HG03378 (cell line): ENCODE data around the gene IRF2BP1.

Experiments used
- ATAC-seq: cut with Tn5 transposase; IDR thresholded peaks from one replicate; pipeline ENCODE4 v1.9.1; 2021; ENCODE audit warnings: mild to moderate bottlenecking, moderate library complexity; ENCODE audit not compliant: unreplicated experiment

Gene IRF2BP1

DNA sequence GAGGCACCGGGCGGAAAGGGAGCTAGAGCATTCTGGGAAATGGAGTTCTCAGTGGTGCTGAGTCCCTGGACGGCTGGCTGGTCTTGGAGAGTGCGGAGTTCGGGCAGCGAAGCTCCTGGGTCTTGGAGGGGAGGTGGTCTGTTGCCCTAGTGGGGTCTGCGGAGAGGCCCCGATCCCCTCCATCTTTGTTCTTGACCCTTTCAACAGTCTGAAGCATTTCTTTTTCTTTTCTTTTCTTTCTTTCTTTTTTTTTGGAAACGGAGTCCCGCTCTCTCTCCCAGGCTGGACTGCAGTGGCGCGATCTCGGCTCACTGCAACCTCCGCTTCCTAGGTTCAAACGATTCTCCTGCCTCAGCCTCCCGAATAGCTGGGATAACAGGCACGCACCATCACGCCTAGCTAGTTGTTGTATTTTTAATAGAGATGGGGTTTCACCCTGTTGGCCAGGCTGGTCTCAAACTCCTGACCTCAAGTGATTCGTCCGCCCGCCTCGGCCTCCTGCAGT, 22.6 kb downstream of the IRF2BP1 start:
- ATAC-seq: no peak

DNA sequence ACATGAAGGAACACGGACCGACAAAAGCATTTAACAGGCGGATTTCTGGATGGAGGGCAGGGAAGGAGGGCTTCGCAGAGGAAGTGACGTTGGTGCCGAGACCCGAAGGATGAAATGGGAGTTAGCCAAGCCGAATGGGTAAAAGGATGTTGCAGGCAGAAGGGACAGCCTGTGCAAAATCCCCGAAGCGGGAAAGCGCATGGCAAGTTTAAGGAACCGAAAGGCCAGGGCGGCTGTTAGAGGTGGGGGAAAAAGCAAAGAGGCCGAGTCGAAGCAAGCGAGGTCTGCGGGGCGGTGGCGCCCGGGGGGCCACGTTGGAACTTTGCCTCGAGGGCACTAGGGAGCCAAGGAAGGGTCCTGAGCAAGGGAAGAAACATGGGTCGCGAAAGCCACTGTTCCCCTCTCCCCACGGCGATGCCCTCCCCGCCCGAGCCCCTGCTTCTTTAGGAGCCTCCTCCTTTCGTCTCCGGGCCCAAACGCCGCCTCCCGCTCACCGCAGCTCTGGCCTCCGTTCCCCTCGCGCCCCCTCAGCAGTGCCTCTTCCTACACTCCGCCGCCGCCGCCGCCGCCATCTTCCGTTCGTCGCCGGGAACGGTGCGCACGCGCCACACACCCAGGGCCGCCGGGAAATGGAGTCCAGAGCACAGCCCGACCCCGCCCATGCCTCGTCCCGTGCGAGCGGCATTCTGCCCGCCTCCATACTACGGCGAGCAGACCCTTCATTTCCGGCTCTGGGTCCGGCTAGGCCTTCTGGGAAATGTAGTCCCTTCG, 23.2 kb downstream of the IRF2BP1 start, which contains the start of gene SYMPK:
TSS of gene SYMPK (minus strand) at position 584 of the 771 bp plus-strand sequence. CDS start 8,652 bp downstream, outside the sequence.
- ATAC-seq: peak; percentile 86

DNA sequence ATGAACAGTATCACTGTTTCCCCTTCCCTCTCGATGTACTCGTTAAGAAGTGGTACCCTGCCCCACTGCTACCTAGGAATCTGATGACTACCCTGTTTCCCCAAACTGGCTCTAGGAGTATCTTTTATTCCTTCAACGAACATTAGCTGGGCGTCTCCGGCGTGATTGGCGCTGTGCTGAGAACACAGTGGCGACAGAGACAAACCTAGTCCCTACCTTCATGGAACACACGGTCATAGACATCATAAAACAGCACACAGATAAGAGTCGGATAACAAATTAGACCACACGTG, 23.7 kb downstream of the IRF2BP1 start:
- no peak for ATAC-seq

DNA sequence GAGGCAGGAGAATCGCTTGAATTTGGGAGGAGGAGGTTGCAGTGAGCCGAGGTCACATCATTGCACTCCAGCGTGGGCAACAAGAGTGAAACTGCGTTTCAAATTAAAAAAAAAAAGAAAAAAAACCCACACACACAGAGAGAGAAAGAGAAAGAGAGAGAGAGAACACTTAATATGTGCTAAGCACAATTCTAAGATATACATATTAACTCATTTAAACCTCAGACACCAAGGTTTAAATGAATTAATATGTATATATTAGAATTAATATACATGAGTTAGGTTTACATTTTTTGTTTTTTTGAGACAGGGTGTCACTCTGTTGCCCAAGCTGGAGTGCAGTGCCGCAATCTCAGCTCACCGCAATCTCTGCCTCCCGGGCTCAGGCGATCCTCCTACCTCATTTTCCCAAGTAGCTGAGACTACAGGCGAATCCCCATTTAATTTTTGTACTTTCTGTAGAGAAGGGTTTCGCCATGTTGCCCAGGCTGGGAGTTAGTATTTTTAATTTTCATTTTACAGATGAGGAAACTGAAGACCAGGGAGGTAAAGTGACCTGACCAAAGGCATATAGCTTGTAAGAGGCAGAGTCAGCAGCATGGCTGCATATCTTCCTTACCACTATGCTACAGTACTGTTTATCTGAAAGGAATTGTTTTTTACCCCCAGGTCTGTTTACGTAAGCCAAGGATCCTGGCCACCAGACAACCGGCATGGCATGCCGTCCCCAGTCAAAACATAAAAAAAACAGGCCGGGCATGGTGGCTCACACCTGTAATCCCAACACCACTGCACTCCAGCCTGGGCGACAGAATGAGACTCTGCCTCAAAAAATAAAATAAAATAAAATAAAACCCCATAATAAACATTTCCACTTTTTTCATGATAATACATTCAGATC, 25.3 kb downstream of the IRF2BP1 start:
- no peak for ATAC-seq

DNA sequence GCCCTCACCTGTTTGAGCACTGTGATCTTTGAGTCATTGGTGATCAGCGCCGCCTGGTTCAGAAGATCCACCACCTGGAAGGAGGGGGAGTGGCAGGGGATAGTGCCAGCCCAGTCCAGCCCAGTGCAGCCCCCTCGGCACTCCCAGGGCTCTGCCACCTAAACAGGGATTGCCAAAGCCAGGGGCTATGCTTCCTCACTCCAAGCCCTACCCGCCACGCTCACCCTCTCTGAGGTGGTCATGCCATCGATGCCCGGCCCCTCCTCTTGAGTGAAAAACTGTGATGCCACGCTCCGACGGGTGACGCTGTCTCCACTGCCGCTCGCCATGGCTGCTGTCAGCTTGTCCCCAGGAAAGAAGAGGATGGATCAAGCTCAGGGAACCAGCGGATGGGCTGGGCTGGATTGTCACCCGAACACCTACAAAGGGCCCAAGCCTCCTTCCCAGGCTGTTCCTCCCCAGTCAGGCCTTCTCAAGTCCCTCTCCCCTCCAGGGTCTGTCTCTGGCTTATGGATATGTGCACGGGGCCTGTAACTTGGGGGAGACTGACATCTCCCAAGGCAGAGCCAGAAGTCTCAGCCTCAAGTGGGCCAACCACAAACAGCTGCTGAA, 31.7 kb downstream of the IRF2BP1 start:
- ATAC-seq: no peak

DNA sequence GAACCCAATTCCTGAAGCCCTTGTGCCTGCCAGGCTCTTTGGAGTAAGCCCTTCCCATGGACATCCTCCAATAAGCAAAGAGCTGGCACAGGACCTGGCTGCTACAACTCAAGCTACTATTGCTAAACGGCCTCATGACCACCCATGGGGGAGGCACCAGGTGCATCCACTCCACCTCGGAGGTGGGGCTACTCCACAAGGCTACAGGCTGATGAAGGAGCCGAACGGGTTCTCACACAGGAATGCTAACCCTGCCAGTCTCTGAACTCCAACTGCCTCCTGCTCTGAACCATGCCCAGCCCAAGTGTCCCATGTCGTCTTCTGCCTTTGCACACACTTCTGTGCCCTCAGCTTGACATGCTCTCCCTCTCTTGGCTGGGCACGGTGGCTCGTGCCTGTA, 33.0 kb downstream of the IRF2BP1 start:
- no peak for ATAC-seq

DNA sequence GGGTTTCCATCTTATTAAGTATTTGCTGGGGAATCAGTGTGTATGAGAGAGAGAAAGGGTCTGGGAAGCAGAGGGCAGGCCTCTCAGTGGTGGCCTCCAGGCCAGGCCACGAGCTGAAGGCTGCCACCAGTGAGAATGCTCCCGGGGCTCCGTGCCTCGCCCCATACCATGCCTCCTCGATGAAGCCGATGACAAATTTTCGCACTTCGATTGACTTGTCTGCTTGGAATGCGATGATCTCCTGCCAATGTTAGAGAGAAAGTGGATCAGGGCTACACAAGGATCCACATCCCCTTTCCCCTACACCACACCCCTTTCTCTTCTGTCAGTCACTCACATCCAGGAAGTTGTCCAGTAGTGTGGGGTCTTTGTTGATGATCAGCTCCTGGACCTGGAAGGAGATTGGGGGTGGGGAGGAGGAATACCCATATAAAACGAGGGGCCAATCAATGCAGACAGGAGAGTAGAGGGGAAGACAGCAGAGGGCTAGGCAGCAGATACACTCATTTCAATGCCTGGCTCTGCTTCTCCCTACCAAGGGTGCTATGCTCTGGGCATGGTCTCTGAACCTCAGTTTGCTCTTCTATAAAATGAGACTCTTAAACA, 33.7 kb downstream of the IRF2BP1 start:
- ATAC-seq: no peak

DNA sequence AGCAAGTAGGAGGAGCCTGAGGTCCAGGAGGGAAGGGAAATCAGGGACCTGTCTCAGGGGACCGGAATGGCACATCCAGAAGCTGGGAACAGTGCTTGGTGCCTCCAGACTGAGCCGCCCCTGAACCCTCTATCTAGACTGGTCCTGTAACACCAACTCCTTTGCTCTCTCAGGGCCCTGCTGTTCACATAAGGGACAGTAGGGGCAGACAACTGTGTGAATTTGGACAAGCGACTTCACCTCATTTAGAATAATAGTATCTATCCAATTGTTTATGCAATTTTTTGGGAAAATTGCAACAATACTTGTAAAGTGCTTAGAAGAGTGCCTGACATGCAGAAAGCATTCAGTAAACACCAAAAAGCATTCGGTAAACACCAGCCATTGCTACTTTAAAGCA, 37.0 kb downstream of the IRF2BP1 start:
- ATAC-seq: no peak

DNA sequence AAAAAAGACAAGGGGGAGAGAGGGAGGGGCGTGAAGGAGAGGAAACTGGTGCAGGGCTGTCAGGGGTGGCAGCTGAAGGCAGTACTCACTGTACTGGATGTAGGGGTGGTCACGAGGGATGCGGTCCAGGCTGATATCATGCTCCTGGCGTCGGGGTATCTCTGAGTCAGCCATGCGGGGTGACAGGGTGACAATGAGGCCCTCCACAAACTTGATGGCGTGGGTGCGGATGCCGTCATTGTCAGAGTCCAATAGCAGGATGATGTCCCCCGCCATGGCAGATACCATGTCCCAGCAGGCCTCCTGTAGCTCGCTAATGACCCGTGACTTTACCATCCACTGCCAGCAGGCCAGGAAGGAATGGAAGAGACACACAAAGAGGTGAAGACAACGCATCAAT, 38.3 kb downstream of the IRF2BP1 start:
- ATAC-seq: no peak

DNA sequence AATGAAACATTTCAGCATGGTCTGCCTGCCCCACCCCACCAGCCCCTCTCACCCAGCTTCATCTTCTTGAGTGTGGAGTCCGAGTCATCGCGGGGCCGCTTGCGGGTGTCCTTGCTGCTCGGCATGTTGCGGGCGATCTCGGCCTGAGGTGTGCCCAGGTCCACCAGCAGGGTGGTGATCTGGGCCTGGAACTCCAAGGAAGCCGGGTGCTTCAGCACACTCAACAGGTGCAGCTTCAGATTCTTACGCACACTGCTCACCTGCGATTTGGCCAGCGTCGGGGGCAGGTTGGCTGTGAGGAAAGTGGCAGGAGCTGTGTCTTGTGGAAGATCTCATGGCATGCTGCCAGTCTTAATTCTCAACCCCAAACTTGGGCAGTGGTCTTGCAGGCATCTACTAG, 43.7 kb downstream of the IRF2BP1 start:
- no peak for ATAC-seq

DNA sequence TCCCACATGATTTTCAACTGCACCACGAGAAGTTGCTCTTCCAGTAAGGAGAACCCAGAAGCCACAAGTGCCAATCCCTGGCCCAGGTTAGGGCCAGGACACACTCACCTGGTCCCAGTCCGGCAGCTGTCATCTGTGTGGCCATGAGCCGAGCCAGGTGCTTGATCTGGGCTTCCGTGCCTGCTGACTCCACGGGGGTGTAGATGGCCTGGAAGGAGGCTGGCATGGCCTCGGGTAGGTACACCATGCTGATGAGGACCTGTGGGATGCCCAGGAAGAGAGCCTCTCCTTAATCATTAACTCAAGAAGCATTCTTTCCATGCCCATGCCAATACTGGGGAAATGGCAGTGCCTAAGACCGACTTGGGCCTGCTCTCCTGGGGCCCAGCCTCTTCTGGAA, 51.0 kb downstream of the IRF2BP1 start:
- ATAC-seq: no peak
